WTC11 (cell line): ENCODE measurements around the gene MCM6. TPM values are rescaled to one million over a fixed set of nuclear protein-coding genes. Genes with fewer than 3 reads are reported as not detected.
"Not testable (repeated sequence)": the region's sequence is repeated elsewhere in the genome, so short reads cannot be mapped to it uniquely, and the experiment has no call there.

Source experiments
- ATAC-seq: fragments of 200-7000 bp; cut with Tn5 transposase; 2 replicates; pipeline ENCODE4 v1.10.0; 2021; ENCODE audit warnings: mild to moderate bottlenecking, moderate library complexity
- CTCF ChIA-PET: fragments of 300-600 bp; sonication (Branson Sonifier 250); formaldehyde crosslinking; loops from one replicate; lab custom pipeline; 2021; ENCODE audit warnings: antibody characterized with exemption; lab: Charles Lee
- POLR2A ChIA-PET: fragments of 350-600 bp; sonication (Branson Sonifier 250); formaldehyde crosslinking; loops from one replicate; lab custom pipeline; 2021; ENCODE audit warnings: antibody characterized with exemption; lab: Charles Lee
- DNase-seq: peaks from one replicate; pipeline ENCODE4 v3.0.0; 2021; ENCODE audit warnings: low spot score
- H3K27ac Mint-ChIP-seq: 2 replicates; pipeline ENCODE4 v1.8.0; 2021; ENCODE audit warnings: mixed read lengths
- H3K27me3 Mint-ChIP-seq: 2 replicates; pipeline ENCODE4 v1.8.0; 2021; ENCODE audit warnings: low read depth, mild to moderate bottlenecking, moderate library complexity, mixed read lengths
- H3K36me3 Mint-ChIP-seq: 2 replicates; pipeline ENCODE4 v1.8.0; 2021; ENCODE audit warnings: mixed read lengths
- H3K4me1 Mint-ChIP-seq: 2 replicates; pipeline ENCODE4 v1.8.0; 2022; ENCODE audit warnings: mixed read lengths
- H3K4me3 Mint-ChIP-seq: 2 replicates; pipeline ENCODE4 v1.8.0; 2021; ENCODE audit warnings: mild to moderate bottlenecking, moderate library complexity, mixed read lengths
- H3K9me3 Mint-ChIP-seq: 2 replicates; pipeline ENCODE4 v1.8.0; 2021; ENCODE audit warnings: mixed read lengths
- ATF1 ChIP-seq: sonication (generic); formaldehyde crosslinking; IDR thresholded peaks from 2 replicates; pipeline ENCODE4 v1.8.1; 2023; ENCODE audit warnings: mild to moderate bottlenecking, moderate library complexity, missing genetic modification reagents
- ETV6 ChIP-seq: sonication (generic); formaldehyde crosslinking; IDR thresholded peaks from 2 replicates; pipeline ENCODE4 v1.8.1; 2022; ENCODE audit warnings: mild to moderate bottlenecking, missing genetic modification reagents
- HMGA2 ChIP-seq: fragments of 250-450 bp; sonication (Bioruptor Pico); IDR thresholded peaks from 2 replicates; pipeline ENCODE4 v1.4.0; 2021; ENCODE audit warnings: mild to moderate bottlenecking, moderate library complexity
- IRF2 ChIP-seq: sonication (generic); formaldehyde crosslinking; IDR thresholded peaks from 2 replicates; pipeline ENCODE4 v1.8.0; 2022; ENCODE audit warnings: low read depth, missing genetic modification reagents, borderline replicate concordance
- JAZF1 ChIP-seq: fragments of 250-450 bp; sonication (Bioruptor Pico); IDR thresholded peaks from 2 replicates; pipeline ENCODE4 v1.9.0; 2021; ENCODE audit warnings: moderate library complexity, mild to moderate bottlenecking, inconsistent platforms
- MXD4 ChIP-seq: fragments of 250-450 bp; sonication (Bioruptor Pico); IDR thresholded peaks from 2 replicates; pipeline ENCODE4 v1.8.0; 2021; ENCODE audit warnings: mild to moderate bottlenecking, moderate library complexity, borderline replicate concordance
- MYBL2 ChIP-seq: sonication (generic); formaldehyde crosslinking; IDR thresholded peaks from 2 replicates; pipeline ENCODE4 v1.8.1; 2023; ENCODE audit warnings: mild to moderate bottlenecking, moderate library complexity, missing genetic modification reagents
- NFE2L1 ChIP-seq: sonication (generic); formaldehyde crosslinking; IDR thresholded peaks from 2 replicates; pipeline ENCODE4 v1.8.1; 2023; ENCODE audit warnings: missing genetic modification reagents
- NR1H2 ChIP-seq: sonication (generic); formaldehyde crosslinking; IDR thresholded peaks from 2 replicates; pipeline ENCODE4 v1.9.0; 2021; ENCODE audit warnings: mild to moderate bottlenecking, moderate library complexity, missing genetic modification reagents
- RORB ChIP-seq: fragments of 250-450 bp; sonication (Bioruptor Pico); IDR thresholded peaks from 2 replicates; pipeline ENCODE4 v1.9.0; 2021; ENCODE audit warnings: mild to moderate bottlenecking
- TEAD1 ChIP-seq: sonication (generic); formaldehyde crosslinking; IDR thresholded peaks from 2 replicates; pipeline ENCODE4 v1.8.0; 2022; ENCODE audit warnings: mild to moderate bottlenecking, missing genetic modification reagents
- ZBTB21 ChIP-seq: sonication (generic); formaldehyde crosslinking; IDR thresholded peaks from 2 replicates; pipeline ENCODE4 v1.8.1; 2023; ENCODE audit warnings: mild to moderate bottlenecking, missing genetic modification reagents, borderline replicate concordance
- ZBTB43 ChIP-seq: sonication (generic); formaldehyde crosslinking; IDR thresholded peaks from 2 replicates; pipeline ENCODE4 v1.8.1; 2023; ENCODE audit warnings: mild to moderate bottlenecking, missing genetic modification reagents
- ZNF121 ChIP-seq: sonication (generic); formaldehyde crosslinking; IDR thresholded peaks from 2 replicates; pipeline ENCODE4 v1.8.0; 2023; ENCODE audit warnings: missing genetic modification reagents
- ZNF138 ChIP-seq: sonication (generic); formaldehyde crosslinking; conservative IDR thresholded peaks from 2 replicates; pipeline ENCODE4 v1.8.1; 2022; ENCODE audit warnings: mild to moderate bottlenecking, moderate library complexity, missing genetic modification reagents
- ZNF423 ChIP-seq: fragments of 250-450 bp; sonication (Bioruptor Pico); IDR thresholded peaks from 2 replicates; pipeline ENCODE4 v2.1.2; 2022; ENCODE audit warnings: mild to moderate bottlenecking, moderate library complexity
- total RNA-seq: library from RNA; stranded (reverse); gene quantifications from 3 replicates; pipeline ENCODE4 v1.2.3, GENCODE V29; 2021
- TF ChIP-seq, protein P1 (sequence below): sonication (generic); formaldehyde crosslinking; IDR thresholded peaks from 2 replicates; pipeline ENCODE4 v1.8.0; 2023; ENCODE audit warnings: missing genetic modification reagents, mild to moderate bottlenecking, borderline replicate concordance
- TF ChIP-seq, protein P2 (sequence below): fragments of 250-450 bp; sonication (Bioruptor Pico); IDR thresholded peaks from 2 replicates; pipeline ENCODE4 v1.9.0; 2021; ENCODE audit warnings: mild to moderate bottlenecking, borderline replicate concordance
- TF ChIP-seq, protein P3 (sequence below): sonication (generic); formaldehyde crosslinking; IDR thresholded peaks from 2 replicates; pipeline ENCODE4 v1.8.0; 2023; ENCODE audit warnings: mild to moderate bottlenecking, missing genetic modification reagents
- TF ChIP-seq, protein P4 (sequence below): fragments of 200-600 bp; IDR thresholded peaks from 2 replicates; pipeline ENCODE4 v1.8.0; 2022; ENCODE audit warnings: antibody characterized with exemption

MCM6 gene
- total RNA-seq, 1 experiment from 2014 or later, result 107 TPM

DNA sequence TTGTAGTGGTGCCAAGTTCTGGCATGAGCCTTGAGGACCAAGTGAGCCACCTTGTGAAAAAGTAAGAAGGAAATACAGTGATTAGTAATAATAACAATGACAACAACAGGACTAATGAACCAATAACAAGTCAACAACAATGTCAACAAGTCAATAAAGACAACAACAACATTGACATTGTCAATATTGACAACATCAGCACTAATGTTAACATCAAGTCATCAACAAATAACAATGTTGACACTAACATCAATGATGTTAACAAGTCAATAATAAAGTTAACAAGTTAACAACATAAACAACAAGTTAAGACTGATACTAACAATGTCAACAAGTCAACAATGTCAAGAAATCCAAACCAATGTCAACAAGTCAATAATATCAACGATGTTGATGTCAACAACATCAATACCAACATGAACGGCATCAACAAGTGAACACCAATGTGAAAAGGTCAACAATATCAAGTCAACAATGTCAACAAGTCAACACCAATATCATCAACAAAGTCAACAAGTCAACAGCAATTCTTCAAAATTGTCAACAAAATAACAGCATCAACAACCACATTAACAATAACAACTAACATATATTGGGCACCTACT, 63.2 kb downstream of the MCM6 start (continued):
- TF ChIP-seq, protein P1, sequence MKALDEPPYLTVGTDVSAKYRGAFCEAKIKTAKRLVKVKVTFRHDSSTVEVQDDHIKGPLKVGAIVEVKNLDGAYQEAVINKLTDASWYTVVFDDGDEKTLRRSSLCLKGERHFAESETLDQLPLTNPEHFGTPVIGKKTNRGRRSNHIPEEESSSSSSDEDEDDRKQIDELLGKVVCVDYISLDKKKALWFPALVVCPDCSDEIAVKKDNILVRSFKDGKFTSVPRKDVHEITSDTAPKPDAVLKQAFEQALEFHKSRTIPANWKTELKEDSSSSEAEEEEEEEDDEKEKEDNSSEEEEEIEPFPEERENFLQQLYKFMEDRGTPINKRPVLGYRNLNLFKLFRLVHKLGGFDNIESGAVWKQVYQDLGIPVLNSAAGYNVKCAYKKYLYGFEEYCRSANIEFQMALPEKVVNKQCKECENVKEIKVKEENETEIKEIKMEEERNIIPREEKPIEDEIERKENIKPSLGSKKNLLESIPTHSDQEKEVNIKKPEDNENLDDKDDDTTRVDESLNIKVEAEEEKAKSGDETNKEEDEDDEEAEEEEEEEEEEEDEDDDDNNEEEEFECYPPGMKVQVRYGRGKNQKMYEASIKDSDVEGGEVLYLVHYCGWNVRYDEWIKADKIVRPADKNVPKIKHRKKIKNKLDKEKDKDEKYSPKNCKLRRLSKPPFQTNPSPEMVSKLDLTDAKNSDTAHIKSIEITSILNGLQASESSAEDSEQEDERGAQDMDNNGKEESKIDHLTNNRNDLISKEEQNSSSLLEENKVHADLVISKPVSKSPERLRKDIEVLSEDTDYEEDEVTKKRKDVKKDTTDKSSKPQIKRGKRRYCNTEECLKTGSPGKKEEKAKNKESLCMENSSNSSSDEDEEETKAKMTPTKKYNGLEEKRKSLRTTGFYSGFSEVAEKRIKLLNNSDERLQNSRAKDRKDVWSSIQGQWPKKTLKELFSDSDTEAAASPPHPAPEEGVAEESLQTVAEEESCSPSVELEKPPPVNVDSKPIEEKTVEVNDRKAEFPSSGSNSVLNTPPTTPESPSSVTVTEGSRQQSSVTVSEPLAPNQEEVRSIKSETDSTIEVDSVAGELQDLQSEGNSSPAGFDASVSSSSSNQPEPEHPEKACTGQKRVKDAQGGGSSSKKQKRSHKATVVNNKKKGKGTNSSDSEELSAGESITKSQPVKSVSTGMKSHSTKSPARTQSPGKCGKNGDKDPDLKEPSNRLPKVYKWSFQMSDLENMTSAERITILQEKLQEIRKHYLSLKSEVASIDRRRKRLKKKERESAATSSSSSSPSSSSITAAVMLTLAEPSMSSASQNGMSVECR (CRISPR knock-in tag), result no peak
- TF ChIP-seq ZBTB43 (no peak), IRF2 (CRISPR knock-in tag) (no peak), NR1H2 (no peak), ZBTB21 (CRISPR knock-in tag) (no peak), ATF1 (CRISPR knock-in tag) (no peak), ETV6 (CRISPR knock-in tag) (no peak), TEAD1 (no peak), ZNF138 (CRISPR knock-in tag) (no peak), ZNF121 (CRISPR knock-in tag) (no peak), ZNF423 (CRISPR knock-in tag) (no peak)

DNA sequence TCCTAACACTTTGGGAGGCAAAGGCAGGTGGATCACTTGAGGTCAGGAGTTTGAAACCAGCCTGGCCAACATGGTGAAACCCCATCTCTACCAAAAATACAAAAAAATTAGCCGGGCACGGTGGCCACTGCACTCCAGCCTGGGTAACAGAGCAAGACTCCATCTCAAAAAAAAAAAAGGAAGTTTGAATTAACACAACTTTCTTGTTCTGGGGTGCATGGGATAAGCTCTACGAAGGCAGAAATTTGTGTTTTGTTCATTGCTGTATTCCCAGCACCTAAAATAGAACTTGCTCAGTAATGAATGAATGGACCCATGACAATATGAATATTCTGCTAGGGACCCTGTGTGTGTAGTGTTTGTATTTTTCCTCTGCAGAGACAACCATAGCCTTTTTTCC, 68.4 kb downstream of the MCM6 start:
- H3K4me1 Mint-ChIP-seq, H3K4me3 Mint-ChIP-seq, H3K27me3 Mint-ChIP-seq, H3K36me3 Mint-ChIP-seq, H3K27ac Mint-ChIP-seq, H3K9me3 Mint-ChIP-seq, DNase-seq, ATAC-seq, POLR2A ChIA-PET: not testable (repeated sequence)
- CTCF ChIA-PET, result interaction anchor here (3.0 kb wide), 1 partner anchor 10 kb away, joined by 13 read pairs; no protein-coding TSS in a partner anchor

- H3K27ac Mint-ChIP-seq, result no peak overlapping the region
- no peak overlapping the region for H3K4me3 Mint-ChIP-seq
- ATAC-seq, result no peak
- ChIA-PET CTCF (no interaction called here), POLR2A (no interaction called here)
- no peaks in the 10 kb centered on the region for H3K4me1 Mint-ChIP-seq
- DNase-seq, result no peak
- H3K9me3 Mint-ChIP-seq, result peaks cover 31% of the 10 kb centered on the region
- H3K36me3 Mint-ChIP-seq, result peaks cover 25% of the 10 kb centered on the region
- no peak for TF ChIP-seq MYBL2
- no peak for TF ChIP-seq HMGA2 (CRISPR knock-in tag)
- no peak for TF ChIP-seq ZNF138 (CRISPR knock-in tag)
- TF ChIP-seq MXD4 (CRISPR knock-in tag), result no peak
- TF ChIP-seq, protein P2, sequence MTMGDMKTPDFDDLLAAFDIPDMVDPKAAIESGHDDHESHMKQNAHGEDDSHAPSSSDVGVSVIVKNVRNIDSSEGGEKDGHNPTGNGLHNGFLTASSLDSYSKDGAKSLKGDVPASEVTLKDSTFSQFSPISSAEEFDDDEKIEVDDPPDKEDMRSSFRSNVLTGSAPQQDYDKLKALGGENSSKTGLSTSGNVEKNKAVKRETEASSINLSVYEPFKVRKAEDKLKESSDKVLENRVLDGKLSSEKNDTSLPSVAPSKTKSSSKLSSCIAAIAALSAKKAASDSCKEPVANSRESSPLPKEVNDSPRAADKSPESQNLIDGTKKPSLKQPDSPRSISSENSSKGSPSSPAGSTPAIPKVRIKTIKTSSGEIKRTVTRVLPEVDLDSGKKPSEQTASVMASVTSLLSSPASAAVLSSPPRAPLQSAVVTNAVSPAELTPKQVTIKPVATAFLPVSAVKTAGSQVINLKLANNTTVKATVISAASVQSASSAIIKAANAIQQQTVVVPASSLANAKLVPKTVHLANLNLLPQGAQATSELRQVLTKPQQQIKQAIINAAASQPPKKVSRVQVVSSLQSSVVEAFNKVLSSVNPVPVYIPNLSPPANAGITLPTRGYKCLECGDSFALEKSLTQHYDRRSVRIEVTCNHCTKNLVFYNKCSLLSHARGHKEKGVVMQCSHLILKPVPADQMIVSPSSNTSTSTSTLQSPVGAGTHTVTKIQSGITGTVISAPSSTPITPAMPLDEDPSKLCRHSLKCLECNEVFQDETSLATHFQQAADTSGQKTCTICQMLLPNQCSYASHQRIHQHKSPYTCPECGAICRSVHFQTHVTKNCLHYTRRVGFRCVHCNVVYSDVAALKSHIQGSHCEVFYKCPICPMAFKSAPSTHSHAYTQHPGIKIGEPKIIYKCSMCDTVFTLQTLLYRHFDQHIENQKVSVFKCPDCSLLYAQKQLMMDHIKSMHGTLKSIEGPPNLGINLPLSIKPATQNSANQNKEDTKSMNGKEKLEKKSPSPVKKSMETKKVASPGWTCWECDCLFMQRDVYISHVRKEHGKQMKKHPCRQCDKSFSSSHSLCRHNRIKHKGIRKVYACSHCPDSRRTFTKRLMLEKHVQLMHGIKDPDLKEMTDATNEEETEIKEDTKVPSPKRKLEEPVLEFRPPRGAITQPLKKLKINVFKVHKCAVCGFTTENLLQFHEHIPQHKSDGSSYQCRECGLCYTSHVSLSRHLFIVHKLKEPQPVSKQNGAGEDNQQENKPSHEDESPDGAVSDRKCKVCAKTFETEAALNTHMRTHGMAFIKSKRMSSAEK (CRISPR knock-in tag), result no peak
- TF ChIP-seq NFE2L1, result no peak
- TF ChIP-seq RORB (CRISPR knock-in tag), result no peak
- no peak for TF ChIP-seq JAZF1 (CRISPR knock-in tag)
- TF ChIP-seq, protein P3, sequence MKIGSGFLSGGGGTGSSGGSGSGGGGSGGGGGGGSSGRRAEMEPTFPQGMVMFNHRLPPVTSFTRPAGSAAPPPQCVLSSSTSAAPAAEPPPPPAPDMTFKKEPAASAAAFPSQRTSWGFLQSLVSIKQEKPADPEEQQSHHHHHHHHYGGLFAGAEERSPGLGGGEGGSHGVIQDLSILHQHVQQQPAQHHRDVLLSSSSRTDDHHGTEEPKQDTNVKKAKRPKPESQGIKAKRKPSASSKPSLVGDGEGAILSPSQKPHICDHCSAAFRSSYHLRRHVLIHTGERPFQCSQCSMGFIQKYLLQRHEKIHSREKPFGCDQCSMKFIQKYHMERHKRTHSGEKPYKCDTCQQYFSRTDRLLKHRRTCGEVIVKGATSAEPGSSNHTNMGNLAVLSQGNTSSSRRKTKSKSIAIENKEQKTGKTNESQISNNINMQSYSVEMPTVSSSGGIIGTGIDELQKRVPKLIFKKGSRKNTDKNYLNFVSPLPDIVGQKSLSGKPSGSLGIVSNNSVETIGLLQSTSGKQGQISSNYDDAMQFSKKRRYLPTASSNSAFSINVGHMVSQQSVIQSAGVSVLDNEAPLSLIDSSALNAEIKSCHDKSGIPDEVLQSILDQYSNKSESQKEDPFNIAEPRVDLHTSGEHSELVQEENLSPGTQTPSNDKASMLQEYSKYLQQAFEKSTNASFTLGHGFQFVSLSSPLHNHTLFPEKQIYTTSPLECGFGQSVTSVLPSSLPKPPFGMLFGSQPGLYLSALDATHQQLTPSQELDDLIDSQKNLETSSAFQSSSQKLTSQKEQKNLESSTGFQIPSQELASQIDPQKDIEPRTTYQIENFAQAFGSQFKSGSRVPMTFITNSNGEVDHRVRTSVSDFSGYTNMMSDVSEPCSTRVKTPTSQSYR (CRISPR knock-in tag), result no peak
- TF ChIP-seq, protein P4, sequence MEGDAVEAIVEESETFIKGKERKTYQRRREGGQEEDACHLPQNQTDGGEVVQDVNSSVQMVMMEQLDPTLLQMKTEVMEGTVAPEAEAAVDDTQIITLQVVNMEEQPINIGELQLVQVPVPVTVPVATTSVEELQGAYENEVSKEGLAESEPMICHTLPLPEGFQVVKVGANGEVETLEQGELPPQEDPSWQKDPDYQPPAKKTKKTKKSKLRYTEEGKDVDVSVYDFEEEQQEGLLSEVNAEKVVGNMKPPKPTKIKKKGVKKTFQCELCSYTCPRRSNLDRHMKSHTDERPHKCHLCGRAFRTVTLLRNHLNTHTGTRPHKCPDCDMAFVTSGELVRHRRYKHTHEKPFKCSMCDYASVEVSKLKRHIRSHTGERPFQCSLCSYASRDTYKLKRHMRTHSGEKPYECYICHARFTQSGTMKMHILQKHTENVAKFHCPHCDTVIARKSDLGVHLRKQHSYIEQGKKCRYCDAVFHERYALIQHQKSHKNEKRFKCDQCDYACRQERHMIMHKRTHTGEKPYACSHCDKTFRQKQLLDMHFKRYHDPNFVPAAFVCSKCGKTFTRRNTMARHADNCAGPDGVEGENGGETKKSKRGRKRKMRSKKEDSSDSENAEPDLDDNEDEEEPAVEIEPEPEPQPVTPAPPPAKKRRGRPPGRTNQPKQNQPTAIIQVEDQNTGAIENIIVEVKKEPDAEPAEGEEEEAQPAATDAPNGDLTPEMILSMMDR, result no peak
- H3K27me3 Mint-ChIP-seq, result no peaks in the 10 kb centered on the region
These were observed 73.0 kb downstream of the MCM6 start for GRCh38 chr2:135803278-135803677.
